Aortic smooth muscle cell (primary cell): ENCODE data around the gene ASPRV1. TPM values are rescaled to one million over a fixed set of nuclear protein-coding genes. Genes with fewer than 3 reads are reported as not detected.

Source experiments
- total RNA-seq: library from RNA; depleted of rRNA; stranded (reverse); fragments of >200 nt; gene quantifications from 2 replicates; pipeline ENCODE4 v1.2.3, GENCODE V29; 2014

ASPRV1 gene
- total RNA-seq: 0.31 and 0.53 TPM in 2 replicates

GRCh38 chr2:69961496-69961895 is at the start of gene ASPRV1:
TSS of gene ASPRV1 (minus strand) at chr2:69961631. CDS start at chr2:69961436, 195 bp downstream.

GRCh38 chr2:69914950-69915945 is 46.2 kb downstream of the ASPRV1 start, which contains the start of gene MXD1:
TSS of gene MXD1 (plus strand) at chr2:69915109. CDS start at chr2:69915331, 222 bp downstream.

Other genes starting within 250 kb of the ASPRV1 start
- 49.0 and 53.6 TPM in 2 replicates for gene ANXA4, start 219.5 kb downstream of the ASPRV1 start, total RNA-seq
- 7.0 TPM in 2 replicates for gene GMCL1, start 132.0 kb downstream of the ASPRV1 start, total RNA-seq
- 37.8 and 38.0 TPM in 2 replicates for gene SNRNP27, start 67.7 kb downstream of the ASPRV1 start, total RNA-seq
- gene MXD1, start 46.5 kb downstream of the ASPRV1 start, total RNA-seq: 6.3 and 7.5 TPM in 2 replicates
- 26.3 and 40.6 TPM in 2 replicates for gene PCBP1, start 125.8 kb upstream of the ASPRV1 start, total RNA-seq
- 16.0 and 18.0 TPM in 2 replicates for gene C2orf42, start 229.4 kb upstream of the ASPRV1 start, total RNA-seq